Loucy (cell line): ENCODE results near the gene TP63.
"Not testable (repeated sequence)": the region's sequence is repeated elsewhere in the genome, so short reads cannot be mapped to it uniquely, and the experiment has no call there.

ENCODE experiments used
- H2AFZ ChIP-seq: fragments of 200-600 bp; sonication (generic); 2 replicates; pipeline ENCODE4 v1.6.0; 2016; ENCODE audit warnings: antibody characterized with exemption, mild to moderate bottlenecking, low read length, moderate library complexity
- H3F3A ChIP-seq: fragments of 200-600 bp; 2 replicates; pipeline ENCODE4 v1.6.0; 2016; ENCODE audit warnings: antibody characterized with exemption, low read depth, mild to moderate bottlenecking
- H3K27me3 ChIP-seq: fragments of 200-600 bp; sonication (generic); 2 replicates; pipeline ENCODE4 v1.6.1; 2014; ENCODE audit warnings: low read length, mild to moderate bottlenecking; ENCODE audit not compliant: insufficient read depth, poor library complexity, severe bottlenecking
- H3K36me3 ChIP-seq: fragments of 200-600 bp; sonication (generic); 2 replicates; pipeline ENCODE4 v1.6.1; 2016; ENCODE audit warnings: low read length; ENCODE audit not compliant: insufficient read depth
- H3K4me1 ChIP-seq: fragments of 200-600 bp; sonication (generic); 2 replicates; pipeline ENCODE4 v1.5.1; 2014; ENCODE audit warnings: low read length, mild to moderate bottlenecking; ENCODE audit not compliant: insufficient read depth, poor library complexity, severe bottlenecking
- H3K4me2 ChIP-seq: fragments of 200-600 bp; sonication (generic); 2 replicates; pipeline ENCODE4 v1.6.0; 2014; ENCODE audit warnings: antibody characterized with exemption, low read length, low read depth, mild to moderate bottlenecking; ENCODE audit not compliant: poor library complexity, severe bottlenecking
- H3K4me3 ChIP-seq: fragments of 200-600 bp; sonication (generic); 2 replicates; pipeline ENCODE4 v1.5.1; 2014; ENCODE audit warnings: low read length, mild to moderate bottlenecking, mixed read lengths; ENCODE audit not compliant: poor library complexity, severe bottlenecking
- H3K79me2 ChIP-seq: fragments of 200-600 bp; sonication (generic); 2 replicates; pipeline ENCODE4 v1.6.1; 2014; ENCODE audit warnings: low read length; ENCODE audit not compliant: insufficient read depth
- H3K9ac ChIP-seq: fragments of 200-600 bp; sonication (generic); 2 replicates; pipeline ENCODE4 v1.6.0; 2014; ENCODE audit warnings: mild to moderate bottlenecking, low read depth, low read length, moderate library complexity; ENCODE audit not compliant: poor library complexity, severe bottlenecking
- H3K9me2 ChIP-seq: fragments of 200-600 bp; sonication (generic); replicated peaks from 2 replicates; pipeline ENCODE4 v1.6.1; 2016; ENCODE audit warnings: low read depth, low read length, mixed read lengths
- H3K9me3 ChIP-seq: fragments of 200-600 bp; sonication (generic); 2 replicates; pipeline ENCODE4 v1.6.1; 2014; ENCODE audit warnings: mild to moderate bottlenecking, antibody characterized with exemption, low read length, low read depth; ENCODE audit not compliant: insufficient read depth
- H4K20me1 ChIP-seq: fragments of 200-600 bp; sonication (generic); 2 replicates; pipeline ENCODE4 v1.6.0; 2014; ENCODE audit warnings: antibody characterized with exemption, low read length, mild to moderate bottlenecking; ENCODE audit not compliant: insufficient read depth, poor library complexity, severe bottlenecking
- CTCF ChIP-seq: fragments of 200-600 bp; sonication (generic); conservative IDR thresholded peaks from 2 replicates; pipeline ENCODE4 v1.5.1; 2014; ENCODE audit warnings: mild to moderate bottlenecking, antibody characterized with exemption, low read length
- EZH2phosphoT487 ChIP-seq: fragments of 200-600 bp; IDR thresholded peaks from 2 replicates; pipeline ENCODE4 v1.6.1; 2018; ENCODE audit warnings: antibody characterized with exemption, mild to moderate bottlenecking, moderate library complexity, borderline replicate concordance

TP63 gene

GRCh38 chr3:189593581-189593980 lies 37.6 kb upstream of the TP63 start:
- no peak overlapping the region for H3K4me3 ChIP-seq
- no peaks in the 10 kb centered on the region for H3K79me2 ChIP-seq
- no peaks in the 10 kb centered on the region for H4K20me1 ChIP-seq
- TF ChIP-seq EZH2phosphoT487 (no peak), CTCF (no peak)
- H3K9ac ChIP-seq = no peak overlapping the region
- no peak overlapping the region for H3K4me2 ChIP-seq
- no peak overlapping the region for H2AFZ ChIP-seq
- H3K9me2 ChIP-seq = no peaks in the 10 kb centered on the region
- H3K36me3 ChIP-seq = no peaks in the 10 kb centered on the region
- no peaks in the 10 kb centered on the region for H3K27me3 ChIP-seq
- H3K9me3 ChIP-seq = 0 out of 2 replicates have a peak, but pooled peaks cover 6% of the 10 kb centered on the region
- no peaks in the 10 kb centered on the region for H3K4me1 ChIP-seq
- no peaks in the 10 kb centered on the region for H3F3A ChIP-seq

GRCh38 chr3:189596078-189596979 lies 34.9 kb upstream of the TP63 start:
- not testable (repeated sequence) for H2AFZ ChIP-seq, H3K9ac ChIP-seq, H3K4me3 ChIP-seq, H4K20me1 ChIP-seq, H3K4me2 ChIP-seq, H3K36me3 ChIP-seq, H3K27me3 ChIP-seq, H3K79me2 ChIP-seq, H3K9me3 ChIP-seq, H3F3A ChIP-seq, H3K4me1 ChIP-seq, H3K9me2 ChIP-seq

- Histone ChIP-seq H4K20me1 (no peaks in the 10 kb centered on the region), H3K4me2 (no peak overlapping the region), H3K36me3 (no peaks in the 10 kb centered on the region), H3F3A (no peaks in the 10 kb centered on the region), H3K9me2 (no peaks in the 10 kb centered on the region), H3K79me2 (no peaks in the 10 kb centered on the region), H2AFZ (no peak overlapping the region), H3K9ac (no peak overlapping the region), H3K9me3 (no peaks in the 10 kb centered on the region), H3K4me1 (peaks cover 11% of the 10 kb centered on the region), H3K27me3 (no peaks in the 10 kb centered on the region), H3K4me3 (no peak overlapping the region)
- TF ChIP-seq CTCF = no peak
- TF ChIP-seq EZH2phosphoT487 = no peak
Observed at GRCh38 chr3:189597918-189598317, 33.3 kb upstream of the TP63 start.
